ENCODE results near the gene DNASE1L3.

GRCh38 chr3:58251631-58252035 is 40.9 kb upstream of the DNASE1L3 start:
- TF ChIP-seq HNF4A (conservative IDR thresholded peaks at IDR 0.05) (no peak), CTCF (IDR thresholded peaks at IDR 0.05; ENCODE audit: low read depth, low read length, missing input control) (no peak), YY1 (IDR thresholded peaks at IDR 0.05) (no peak), RAD21 (IDR thresholded peaks at IDR 0.05) (no peak), REST (IDR thresholded peaks at IDR 0.05) (no peak)
